Esophagus (tissue), 2 donors: Measurements from ENCODE around the gene AGRP. TPM values are rescaled to one million over a fixed set of nuclear protein-coding genes. Genes with fewer than 3 reads are reported as not detected.
"Not testable (repeated sequence)": the region's sequence is repeated elsewhere in the genome, so short reads cannot be mapped to it uniquely, and the experiment has no call there.

Source experiments
- H3K27ac ChIP-seq, 2 donors: one replicate each; pipeline ENCODE4 v1.5.1; 2013; ENCODE audit warnings: low read depth in 2 of 2, mild to moderate bottlenecking in 2 of 2, inconsistent platforms in 1 of 2, low read length in 1 of 2, moderate library complexity in 1 of 2
- H3K27me3 ChIP-seq, 2 donors: one replicate each; pipeline ENCODE4 v1.6.1; 2013; ENCODE audit warnings: low read length in 2 of 2, control low read depth in 1 of 2, mild to moderate bottlenecking in 1 of 2; ENCODE audit not compliant: insufficient read depth in 2 of 2, control insufficient read depth in 1 of 2
- H3K36me3 ChIP-seq, 2 donors: one replicate each; pipeline ENCODE4 v1.6.1; 2013; ENCODE audit warnings: low read length in 1 of 2; ENCODE audit not compliant: control insufficient read depth in 2 of 2, insufficient read depth in 2 of 2
- H3K4me1 ChIP-seq, 2 donors: one replicate each; pipeline ENCODE4 v1.6.1; 2013; ENCODE audit warnings: low read length in 1 of 2; ENCODE audit not compliant: control insufficient read depth in 2 of 2, insufficient read depth in 2 of 2
- H3K4me3 ChIP-seq, 2 donors: one replicate each; pipeline ENCODE4 v1.5.1; 2013; ENCODE audit warnings: low read length in 2 of 2, mild to moderate bottlenecking in 2 of 2, low read depth in 1 of 2, moderate library complexity in 1 of 2
- H3K9me3 ChIP-seq, 2 donors: one replicate each; pipeline ENCODE4 v1.6.1; 2013; ENCODE audit warnings: mild to moderate bottlenecking in 2 of 2, low read depth in 1 of 2, low read length in 1 of 2, moderate library complexity in 1 of 2; ENCODE audit not compliant: control insufficient read depth in 2 of 2, insufficient read depth in 1 of 2
- WGBS, 2 donors: extraction: QIAGEN DNeasy Blood & Tissue Kit; methylation state at CpG; one replicate each; pipeline ENCODE4 v1.1.7; 2013; 5-methylcytosine and 5-hydroxymethylcytosine counted together
- polyA plus RNA-seq, 2 donors: library from polyadenylated mRNA; stranded (reverse); fragments of 200-250 nt; gene quantifications; one replicate each; pipeline ENCODE4 v1.2.3, GENCODE V29; 2013
- donor health status: healthy with polysubstance abuse.
- donor health status: Bipolar disorder and iron deficiency.

The AGRP gene
- polyA plus RNA-seq, 2 donors, result not detected

- Histone ChIP-seq H3K27ac (no peak overlapping the region), H3K4me1 (no peaks in the 10 kb centered on the region), H3K4me3 (no peak overlapping the region), H3K27me3 (no peaks in the 10 kb centered on the region), H3K9me3 (no peaks in the 10 kb centered on the region), H3K36me3 (no peaks in the 10 kb centered on the region)
- 71 to 77% methylated on average over 8 of the region's 8 CpGs for WGBS, 2 donors
Measured at GRCh38 chr16:67506468-67506867, 23.1 kb upstream of the AGRP start.

- H3K36me3 ChIP-seq, result no peaks in the 10 kb centered on the region
Measured at GRCh38 chr16:67504031-67505021, 21.0 kb upstream of the AGRP start.

DNA sequence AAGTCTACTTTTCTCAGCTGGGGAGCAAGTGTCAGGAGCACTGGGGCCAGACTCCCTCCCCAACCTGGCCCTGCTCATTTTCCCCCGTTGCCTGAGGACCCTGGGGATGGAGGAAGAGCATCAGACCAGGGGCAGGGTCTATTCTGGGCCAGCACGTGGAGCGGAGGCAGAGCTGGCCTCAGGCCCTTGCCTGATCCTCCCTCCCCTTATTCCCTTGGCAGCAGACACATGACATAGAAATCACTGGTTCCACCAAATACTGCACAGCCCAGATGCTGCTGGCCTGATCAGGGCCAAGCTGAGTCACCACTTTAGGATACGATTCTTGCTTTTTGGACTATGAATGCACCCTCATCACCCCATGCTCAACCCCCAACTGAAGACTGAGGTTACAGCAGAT, 15.8 kb upstream of the AGRP start:
- H3K27ac ChIP-seq, result no peak overlapping the region
- no peaks in the 10 kb centered on the region for H3K4me1 ChIP-seq

More at GRCh38 chr16:67504031-67505021, 21.0 kb upstream of the AGRP start:
- Histone ChIP-seq H3K27ac (no peak overlapping the region), H3K9me3 (no peaks in the 10 kb centered on the region), H3K27me3 (no peaks in the 10 kb centered on the region), H3K4me3 (no peak overlapping the region), H3K4me1 (no peaks in the 10 kb centered on the region)
- WGBS, 2 donors, result 69 to 70% methylated on average over 9 of the region's 9 CpGs

GRCh38 chr16:67490335-67491096, 7.2 kb upstream of the AGRP start:
- 76 to 78% methylated on average over 8 of the region's 8 CpGs for WGBS, 2 donors
- H3K4me3 ChIP-seq, result no peak overlapping the region
- H3K9me3 ChIP-seq, result no peaks in the 10 kb centered on the region
- no peaks in the 10 kb centered on the region for H3K4me1 ChIP-seq
- H3K27me3 ChIP-seq, result no peaks in the 10 kb centered on the region
- peak overlapping the region in 1 of 2 donors; percentile 15 for H3K27ac ChIP-seq
- H3K36me3 ChIP-seq, result peaks cover 0 to 3% of the 10 kb centered on the region in 2 donors

More for the DNA sequence above, 15.8 kb upstream of the AGRP start:
- WGBS, 2 donors, result 59 to 79% methylated on average over 4 of the region's 4 CpGs
- Histone ChIP-seq H3K36me3 (peaks cover 0 to 3% of the 10 kb centered on the region in 2 donors), H3K4me3 (no peak overlapping the region), H3K9me3 (no peaks in the 10 kb centered on the region), H3K27me3 (no peaks in the 10 kb centered on the region)

- peak overlapping the region in 1 of 2 donors; percentile 24 for H3K27ac ChIP-seq
- no peaks in the 10 kb centered on the region for H3K9me3 ChIP-seq
- no peaks in the 10 kb centered on the region for H3K27me3 ChIP-seq
- no peak overlapping the region for H3K4me3 ChIP-seq
- no peaks in the 10 kb centered on the region for H3K4me1 ChIP-seq
- H3K36me3 ChIP-seq, result peaks cover 0 to 3% of the 10 kb centered on the region in 2 donors
- WGBS, 2 donors, result 62 to 76% methylated on average over 4 of the region's 4 CpGs
Measured at GRCh38 chr16:67489401-67490083, 6.2 kb upstream of the AGRP start.

DNA sequence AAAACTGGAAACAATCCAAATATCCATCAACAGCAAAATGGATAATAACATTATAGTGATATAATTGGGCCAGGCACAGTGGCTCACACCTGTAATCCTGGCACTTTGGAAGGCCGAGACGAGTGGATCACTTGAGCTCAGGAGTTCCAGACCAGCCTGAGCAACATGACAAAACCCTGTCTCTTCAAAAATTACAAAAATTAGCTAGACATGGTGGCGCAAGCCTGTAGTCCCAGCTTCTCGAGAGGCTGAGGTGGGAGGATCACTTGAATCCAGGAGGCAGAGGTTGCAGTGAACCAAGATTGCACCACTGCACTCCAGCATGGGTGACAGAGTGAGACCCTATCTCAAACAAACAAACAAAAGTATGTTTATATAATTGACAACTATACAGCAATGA, 4.2 kb upstream of the AGRP start:
- not testable (repeated sequence) for H3K36me3 ChIP-seq, H3K4me1 ChIP-seq, H3K27ac ChIP-seq, H3K4me3 ChIP-seq, H3K27me3 ChIP-seq, H3K9me3 ChIP-seq
- WGBS, 2 donors, result 90 to 91% methylated on average over 4 of the region's 4 CpGs

DNA sequence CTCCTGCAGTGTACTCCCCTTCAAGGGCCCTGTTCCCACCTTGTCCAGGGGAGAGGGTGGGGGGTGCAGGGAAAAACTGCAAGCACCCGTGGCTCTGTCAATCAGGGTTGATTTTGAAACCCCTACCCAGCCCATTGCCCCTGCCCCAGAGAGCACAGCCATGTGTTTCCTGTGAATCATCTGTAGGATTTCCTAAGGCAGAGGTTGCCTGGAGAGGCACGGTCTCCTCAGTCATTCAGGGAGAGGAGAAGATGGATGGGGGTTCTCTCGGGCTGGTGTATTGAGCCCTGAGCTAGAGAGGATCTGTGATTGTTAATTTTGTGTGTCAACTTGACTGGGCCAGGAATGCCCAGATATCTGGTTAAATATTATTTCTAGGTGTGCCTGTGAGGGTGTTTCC, 3.5 kb upstream of the AGRP start:
- no peak overlapping the region for H3K4me3 ChIP-seq
- WGBS, 2 donors, result 63 to 67% methylated on average over 3 of the region's 3 CpGs
- H3K27me3 ChIP-seq, result no peaks in the 10 kb centered on the region
- H3K36me3 ChIP-seq, result no peaks in the 10 kb centered on the region
- H3K27ac ChIP-seq, result no peak overlapping the region
- peaks cover 0 to 4% of the 10 kb centered on the region in 2 donors for H3K4me1 ChIP-seq
- H3K9me3 ChIP-seq, result no peaks in the 10 kb centered on the region

GRCh38 chr16:67483731-67484525, 581 bp upstream of the AGRP start:
- Histone ChIP-seq H3K36me3 (no peaks in the 10 kb centered on the region), H3K27me3 (no peaks in the 10 kb centered on the region), H3K4me3 (no peak overlapping the region), H3K27ac (no peak overlapping the region), H3K4me1 (peaks cover 3 to 7% of the 10 kb centered on the region in 2 donors), H3K9me3 (no peaks in the 10 kb centered on the region)
- WGBS, 2 donors, result 92 to 93% methylated on average over 12 of the region's 12 CpGs
